Activated CD8-positive, alpha-beta memory T cell treated with anti-CD3 and anti-CD28 coated beads, Interleukin-2, amount 50 U/mL, for 24 hours (primary cell): ENCODE data around the gene ABCA1.
"Not testable (repeated sequence)": the region's sequence is repeated elsewhere in the genome, so short reads cannot be mapped to it uniquely, and the experiment has no call there.

Experiments
- DNase-seq: peaks from one replicate; pipeline ENCODE4 v3.0.0-alpha.2; 2020; ENCODE audit errors: extremely low read depth

ABCA1 gene

DNA sequence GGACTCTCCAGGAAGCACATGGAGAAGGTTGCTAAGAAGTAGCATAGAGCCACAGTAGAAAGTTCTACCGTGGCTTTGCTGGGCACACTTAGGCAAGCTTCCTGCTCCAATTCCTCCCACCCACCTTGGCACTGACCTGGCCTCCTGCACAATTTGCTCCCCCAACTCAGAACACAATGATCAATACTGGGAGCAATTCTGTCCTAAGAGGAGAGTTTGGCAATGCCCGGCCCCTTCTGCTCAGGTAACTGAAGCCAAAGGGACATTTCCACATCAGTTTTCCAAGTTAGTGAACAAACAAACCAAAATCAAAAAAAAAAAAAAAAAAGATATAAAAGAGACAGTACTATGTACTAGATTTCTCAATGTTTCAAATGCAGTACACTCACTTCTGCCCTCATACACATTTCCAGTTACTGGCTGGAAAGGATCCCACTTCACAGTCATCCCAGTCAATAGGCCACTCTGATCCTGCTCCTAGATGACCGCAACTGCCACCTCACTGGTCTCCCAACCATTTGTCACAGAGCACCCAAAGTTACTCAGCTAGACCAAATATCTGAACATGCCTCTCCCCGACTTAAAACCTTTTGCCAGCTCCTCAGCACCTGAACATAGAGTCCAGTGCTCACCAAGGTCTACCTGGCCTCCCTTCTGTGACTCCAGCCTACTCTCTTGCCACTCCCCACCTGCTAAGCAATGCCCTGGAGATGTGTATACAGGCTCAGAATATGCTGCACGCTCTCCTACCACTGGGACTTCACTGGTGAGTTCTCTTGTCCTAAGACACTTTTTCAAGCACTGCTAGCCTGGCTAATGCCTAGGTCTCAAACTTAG is 21.3 kb downstream of the ABCA1 start:
- DNase-seq, result no peak

DNA sequence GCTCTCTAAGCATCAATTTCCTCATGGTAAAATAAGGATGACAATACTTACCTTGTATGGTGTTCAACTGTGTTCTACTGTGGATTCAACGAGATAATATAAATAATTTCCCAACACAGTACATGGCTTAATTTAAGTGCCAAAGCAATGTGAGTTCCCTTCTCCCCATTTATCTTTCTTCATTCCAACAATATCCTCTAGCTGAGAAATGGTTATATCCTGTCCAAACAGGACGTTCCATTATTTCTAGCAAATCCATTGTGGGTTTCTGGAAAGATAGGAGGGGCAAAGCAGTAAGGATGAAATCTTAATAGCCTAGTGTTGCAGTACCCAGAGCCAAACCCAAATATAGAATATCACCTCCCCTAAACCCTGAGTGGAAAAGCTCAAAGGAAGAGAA is 22.0 kb downstream of the ABCA1 start:
- no peak for DNase-seq

DNA sequence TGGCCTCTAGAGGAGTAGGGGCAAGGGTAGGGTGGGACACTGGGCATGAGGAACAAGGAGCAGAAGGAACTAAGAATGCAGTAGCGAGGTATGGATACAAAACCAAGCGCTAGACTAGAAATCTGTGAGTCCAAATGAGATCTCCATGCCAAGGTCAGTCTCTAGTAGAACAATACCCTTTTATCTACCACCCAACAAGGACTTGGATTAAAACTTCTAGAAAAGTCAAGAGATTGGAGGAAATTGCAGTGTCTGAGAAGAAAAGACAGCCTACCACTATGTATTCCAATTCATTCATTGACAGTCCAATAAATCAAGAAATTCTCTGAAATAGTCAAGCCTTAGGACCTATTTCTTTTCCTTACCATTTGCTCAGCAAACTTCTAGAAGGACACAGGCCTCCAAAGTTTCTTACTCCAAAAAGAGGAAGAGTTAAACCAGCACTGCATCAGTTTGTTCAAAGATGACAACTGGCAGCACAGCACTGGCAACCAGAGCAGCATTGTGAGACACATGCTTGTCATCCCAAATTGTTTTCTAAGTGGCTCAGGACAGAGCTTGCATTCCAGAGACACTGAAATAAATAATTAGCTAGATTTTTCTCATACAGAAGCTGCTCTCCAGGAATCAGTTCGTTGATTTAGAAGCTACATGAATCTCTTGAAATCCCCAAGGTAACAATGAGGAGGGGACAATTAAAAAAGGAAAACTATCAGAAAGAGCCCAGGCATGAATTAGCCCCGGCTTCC is 22.6 kb downstream of the ABCA1 start:
- DNase-seq, result no peak

DNA sequence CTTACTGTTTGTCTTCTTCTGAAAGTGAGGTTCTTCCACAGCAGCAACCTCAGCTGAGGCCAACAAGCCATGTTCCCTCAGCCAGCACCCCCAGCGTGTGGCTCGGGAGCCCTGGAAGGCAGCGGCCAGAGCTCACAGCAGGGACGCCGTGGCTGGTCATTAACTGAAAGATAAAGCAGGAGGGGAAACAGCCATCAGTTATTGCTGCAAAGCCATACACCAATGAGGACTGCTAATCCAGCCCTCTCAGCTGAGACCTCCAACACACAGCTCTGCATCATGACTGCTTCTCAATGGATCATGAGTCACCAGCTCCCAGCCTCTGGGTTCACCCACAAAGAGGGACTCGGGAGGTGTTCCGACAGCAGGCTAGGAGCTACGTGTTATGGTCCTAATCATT is 24.3 kb downstream of the ABCA1 start:
- no peak for DNase-seq

DNA sequence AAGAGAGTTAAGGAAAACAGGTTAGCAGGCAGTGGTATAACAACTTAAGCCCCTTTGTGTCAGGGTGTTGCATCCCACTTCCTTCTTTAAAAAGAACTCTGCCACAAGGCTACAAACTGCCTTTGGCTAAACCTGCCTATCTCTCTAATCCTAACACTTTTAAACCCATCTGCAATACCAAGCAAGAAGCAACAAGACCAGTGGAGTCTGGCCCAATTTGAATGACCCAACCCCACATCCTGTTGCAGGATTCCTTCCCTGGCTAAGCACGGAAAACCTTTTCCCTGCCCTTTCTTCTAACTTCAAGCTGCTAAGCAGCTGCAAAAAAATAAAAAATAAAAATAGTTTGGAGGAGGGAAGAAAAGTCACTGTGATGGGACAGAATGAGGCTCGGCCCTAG is 27.1 kb downstream of the ABCA1 start:
- no peak for DNase-seq

DNA sequence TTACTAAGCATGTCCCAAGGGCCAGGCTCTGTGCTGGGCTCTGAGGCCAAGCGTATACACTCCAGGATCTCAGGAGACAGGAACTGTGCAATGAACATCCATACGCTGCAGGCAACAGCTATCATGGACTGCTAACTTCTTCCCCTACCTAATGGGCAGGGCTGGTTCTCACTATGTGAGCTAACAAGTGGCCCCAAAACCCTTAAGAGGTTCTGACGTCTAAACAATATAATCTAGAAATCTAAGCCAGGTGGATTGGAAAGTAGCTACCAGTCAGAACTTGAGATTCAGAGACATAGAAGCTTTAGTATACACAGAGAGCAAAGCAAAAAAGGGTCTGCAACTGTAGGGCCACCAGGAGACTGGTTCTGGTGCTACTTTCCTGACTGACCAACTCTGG is 27.6 kb downstream of the ABCA1 start:
- DNase-seq, result no peak

DNA sequence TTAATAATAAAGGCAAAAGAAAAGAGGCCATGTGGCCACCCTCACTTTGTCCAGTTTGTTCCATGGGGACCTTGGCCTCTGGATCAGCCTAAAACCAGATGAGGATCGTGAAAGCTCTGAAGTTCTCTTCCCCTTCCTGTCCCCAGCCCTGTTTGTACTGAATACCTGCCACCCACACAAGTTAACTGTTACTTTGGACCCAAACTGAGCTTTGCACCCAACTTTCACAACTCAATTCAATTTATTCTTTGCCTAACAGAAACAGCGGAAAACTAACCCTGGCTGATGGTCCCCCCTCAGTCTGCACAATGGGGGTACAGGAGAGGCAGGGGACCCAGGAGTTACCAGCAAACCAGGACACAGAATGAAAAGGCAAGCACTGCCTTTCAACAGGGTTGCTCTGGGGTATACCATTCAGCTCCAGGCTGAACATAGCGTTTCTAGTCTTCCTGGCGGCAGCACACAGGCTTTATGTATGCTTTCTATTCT is 28.2 kb downstream of the ABCA1 start:
- no peak for DNase-seq

DNA sequence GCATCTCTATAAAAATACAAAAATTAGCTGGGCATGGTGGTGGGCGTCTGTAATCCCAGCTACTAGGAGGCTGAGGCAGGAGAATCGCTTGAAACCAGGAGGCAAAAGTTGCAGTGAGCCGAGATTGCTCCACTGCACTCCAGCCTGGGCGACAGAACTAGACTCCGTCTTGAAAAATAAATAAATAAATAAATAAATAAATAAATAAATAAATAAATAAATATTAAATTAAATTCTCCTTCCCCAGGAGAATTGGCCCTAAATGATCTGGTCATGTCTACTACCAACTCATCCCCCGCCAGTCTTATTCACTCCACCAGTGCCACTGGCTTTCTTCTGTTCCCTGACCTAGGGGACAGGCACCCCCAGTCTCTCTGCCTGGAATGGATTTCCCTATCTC is 29.6 kb downstream of the ABCA1 start:
- DNase-seq, result not testable (repeated sequence)

DNA sequence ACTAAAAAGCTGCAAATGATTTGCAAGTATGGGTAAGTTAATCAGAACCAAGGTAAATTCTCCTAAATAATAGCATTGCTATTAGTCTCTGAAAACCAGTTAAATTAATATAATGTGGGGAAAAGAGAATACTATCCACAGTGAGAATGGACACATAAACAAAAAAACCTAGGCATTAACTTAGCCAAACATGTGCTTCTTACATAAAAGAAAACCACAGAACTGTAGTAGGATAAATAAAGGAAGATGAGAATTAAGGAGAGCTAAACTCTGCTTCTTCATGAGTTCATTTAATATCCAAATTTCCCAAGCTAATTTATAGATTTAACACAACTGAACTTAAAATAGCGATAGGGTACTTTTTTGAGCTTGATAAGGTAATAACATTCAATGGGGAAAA is 31.8 kb downstream of the ABCA1 start:
- no peak for DNase-seq

DNA sequence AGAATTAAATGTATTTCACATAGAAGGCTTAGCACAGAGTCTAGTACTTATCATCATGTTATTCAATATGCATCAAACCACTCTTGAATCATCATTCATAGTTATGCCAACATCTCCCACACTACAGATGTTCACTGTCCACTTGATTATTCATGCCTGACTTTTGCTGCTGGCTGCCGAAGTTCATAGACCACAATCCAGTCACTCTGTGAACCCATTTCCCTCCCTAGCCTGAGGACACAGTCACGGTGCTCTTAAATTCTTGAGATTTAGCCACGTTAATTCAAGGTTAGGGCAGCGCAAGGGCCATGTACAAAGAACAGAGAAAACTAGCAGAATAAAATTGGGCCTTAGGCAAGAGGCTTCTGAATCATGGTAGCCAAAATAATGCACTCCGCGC is 32.4 kb downstream of the ABCA1 start:
- no peak for DNase-seq

DNA sequence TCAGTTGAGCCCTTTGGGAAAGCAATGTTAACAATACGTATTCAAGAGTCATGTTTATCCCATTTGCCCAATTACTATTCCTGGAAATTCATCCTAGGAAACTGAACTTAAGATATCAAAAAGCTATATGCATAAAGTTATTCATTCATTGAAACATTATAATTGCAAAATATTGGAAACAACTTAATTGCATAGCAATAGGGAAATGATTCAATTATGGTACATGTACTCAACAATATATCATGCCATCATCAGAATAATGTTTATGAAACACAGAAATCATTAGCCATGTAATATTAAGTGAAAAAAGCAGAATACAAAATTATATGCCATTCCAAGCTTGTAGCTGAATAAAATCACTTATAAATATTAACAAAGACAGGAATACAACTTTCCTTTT is 35.3 kb downstream of the ABCA1 start:
- DNase-seq, result no peak

DNA sequence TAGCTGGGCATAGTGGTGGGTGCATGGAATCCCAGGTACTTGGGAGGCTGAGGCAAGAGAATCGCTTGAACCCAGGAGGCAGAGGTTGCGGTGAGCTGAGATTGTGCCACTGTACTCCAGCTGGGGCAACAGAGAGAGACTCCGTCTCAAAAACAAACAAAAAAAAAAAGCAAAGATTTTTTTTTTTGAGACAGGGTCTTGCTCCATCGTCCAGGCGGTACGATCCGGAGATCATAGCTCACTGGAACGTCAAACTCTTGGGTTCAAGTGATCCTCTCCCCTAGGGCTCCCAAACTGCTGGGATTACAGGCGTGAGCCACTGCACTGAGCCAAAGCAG is 37.6 kb downstream of the ABCA1 start:
- no peak for DNase-seq

DNA sequence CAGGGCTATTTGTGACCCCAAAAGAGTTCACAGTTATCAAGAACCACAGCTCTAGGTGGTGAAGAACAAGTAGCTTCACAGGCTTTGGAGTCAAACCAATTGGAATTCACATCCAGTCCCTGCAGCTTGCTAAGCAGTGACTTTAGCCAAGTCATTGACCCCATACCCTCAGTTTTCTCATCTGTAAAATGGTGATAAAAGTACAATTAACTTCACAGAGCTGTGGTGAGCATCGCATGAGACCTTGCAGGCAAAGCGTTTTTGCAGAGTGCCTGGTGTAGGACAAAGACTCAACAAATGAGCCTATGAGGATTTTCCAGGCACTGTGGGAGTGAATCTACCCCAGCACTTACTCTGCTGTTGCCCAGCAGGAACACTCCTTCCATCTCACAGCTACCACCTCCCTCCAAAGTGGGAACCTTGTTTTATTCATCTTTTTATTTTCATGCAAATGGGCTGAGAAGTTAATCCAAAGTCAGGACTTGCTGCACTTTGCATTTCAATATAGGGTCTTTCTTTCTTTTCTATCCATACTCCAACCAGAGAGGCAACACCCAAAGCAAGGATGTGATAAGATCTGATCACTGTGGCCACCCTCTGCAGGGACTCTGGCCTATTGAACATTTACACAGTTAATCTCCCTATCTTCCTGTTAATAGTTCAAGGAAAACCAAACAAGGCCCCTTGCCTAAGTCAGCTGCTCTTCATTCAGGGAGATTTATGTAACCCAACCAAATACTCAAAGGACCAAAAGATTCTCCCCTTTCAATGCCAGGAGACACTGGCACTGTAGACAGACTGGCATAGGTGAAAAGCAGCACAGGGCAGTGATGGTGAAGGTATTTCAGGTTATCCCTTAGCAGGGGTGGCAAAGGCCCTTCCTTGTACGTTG is 41.9 kb downstream of the ABCA1 start:
- no peak for DNase-seq

DNA sequence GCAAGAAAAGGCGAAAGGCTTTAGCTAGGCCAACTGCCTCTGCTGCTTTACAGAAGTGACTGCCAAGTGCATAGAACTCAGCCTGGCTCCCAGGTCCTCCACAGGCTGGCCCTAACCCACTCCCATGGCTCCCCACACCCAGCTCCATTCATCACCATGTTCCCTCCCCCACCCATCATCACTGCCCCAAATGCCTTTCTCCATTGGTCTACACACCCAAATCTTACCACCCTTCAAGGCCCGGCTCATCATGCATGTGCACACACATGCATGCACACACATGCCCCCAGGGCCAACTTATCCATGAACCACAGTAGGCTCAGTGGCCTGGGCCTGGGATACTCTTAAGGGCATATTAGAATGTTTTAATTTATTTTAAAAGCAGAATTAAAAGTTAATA is 44.8 kb downstream of the ABCA1 start:
- no peak for DNase-seq

DNA sequence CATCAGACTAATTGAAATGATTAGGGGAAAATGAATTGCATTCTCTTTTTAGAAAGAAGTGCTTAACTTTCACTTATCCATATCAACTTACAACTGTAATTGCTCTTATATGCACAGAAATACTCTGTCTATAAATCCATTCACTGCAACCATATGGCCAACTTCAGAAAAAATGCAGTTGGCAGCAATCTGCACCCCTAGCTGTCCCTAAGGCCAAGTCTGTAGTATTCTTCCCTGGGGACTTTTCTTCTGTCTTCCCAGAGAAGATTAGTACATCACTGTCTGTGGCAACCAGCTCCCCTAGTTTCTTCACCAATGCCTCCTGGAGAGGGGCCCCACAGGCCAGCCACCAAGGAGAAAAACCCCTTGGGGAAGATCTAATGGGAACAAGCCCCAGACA is 45.4 kb downstream of the ABCA1 start:
- no peak for DNase-seq

DNA sequence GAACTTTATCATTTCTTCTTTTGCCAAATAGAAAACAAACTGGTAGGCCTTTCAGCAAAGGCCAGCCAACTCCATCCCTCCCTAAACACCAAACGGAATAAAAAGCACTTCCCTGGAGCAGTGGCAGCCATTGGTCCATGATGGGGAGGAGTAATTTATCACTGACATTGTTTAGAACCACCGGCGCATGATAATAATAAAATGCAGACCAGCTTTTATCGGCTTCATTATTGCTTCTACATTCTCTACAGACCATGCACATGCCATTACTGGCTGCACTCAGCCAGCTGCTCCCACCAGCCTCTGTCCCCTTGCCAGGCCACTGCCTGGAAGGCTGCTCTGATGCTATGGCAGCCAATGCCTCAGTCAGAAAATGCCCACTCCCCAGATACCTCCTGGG is 45.9 kb downstream of the ABCA1 start:
- DNase-seq, result no peak

DNA sequence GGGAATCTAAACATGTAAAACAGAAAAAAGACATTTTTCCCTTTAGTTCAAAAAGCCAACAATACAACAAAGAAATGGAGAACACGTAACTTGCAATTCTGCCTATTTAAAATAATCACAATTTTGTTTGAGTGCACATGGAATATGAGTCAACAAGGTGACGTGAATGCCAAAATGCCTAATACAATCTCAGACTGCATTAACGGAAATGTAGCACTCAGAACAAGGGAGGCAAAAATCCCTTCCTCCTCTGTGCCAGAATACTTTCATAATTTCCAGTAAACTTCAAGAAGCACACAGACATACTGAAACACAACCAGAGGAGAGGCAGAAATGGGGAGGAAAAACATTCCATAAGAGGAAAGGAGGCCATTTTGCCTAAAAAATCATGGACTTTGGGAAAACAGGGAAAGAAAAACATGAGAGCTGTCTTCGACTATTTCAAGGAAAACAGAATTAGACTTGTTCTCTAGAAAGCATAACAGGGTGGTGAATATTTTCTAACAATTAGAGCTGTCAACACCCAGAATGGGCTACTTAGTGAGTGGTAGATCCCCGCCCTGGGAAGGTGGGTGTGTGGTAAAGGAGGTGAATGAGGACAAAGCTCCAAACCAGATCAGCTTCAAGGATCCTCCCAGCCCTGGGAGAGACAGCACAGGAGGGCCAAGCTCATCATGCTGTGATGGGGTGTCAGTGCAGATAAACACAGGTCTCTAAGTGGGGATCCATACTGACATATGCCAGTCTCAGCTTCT is 48.2 kb downstream of the ABCA1 start:
- no peak for DNase-seq

DNA sequence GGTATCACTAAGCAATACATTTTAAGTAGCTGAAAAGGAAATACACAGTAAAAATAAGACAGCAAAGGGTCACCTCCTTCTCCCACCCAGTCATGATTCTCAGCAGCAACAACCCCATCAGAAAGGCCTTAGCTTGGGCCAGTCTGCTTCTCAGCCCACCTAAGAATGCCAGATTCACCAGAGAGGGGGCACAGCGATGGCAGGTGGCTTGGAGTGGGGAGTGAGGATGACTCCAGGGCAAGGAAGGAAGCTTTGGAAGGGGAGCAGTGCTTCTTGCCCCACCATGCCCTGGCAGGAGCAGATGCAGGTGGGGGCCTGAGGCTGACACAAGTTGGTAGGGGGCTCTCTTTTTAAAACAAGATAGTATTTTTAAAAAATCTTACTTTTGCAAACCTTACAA is 51.4 kb downstream of the ABCA1 start:
- DNase-seq, result no peak

DNA sequence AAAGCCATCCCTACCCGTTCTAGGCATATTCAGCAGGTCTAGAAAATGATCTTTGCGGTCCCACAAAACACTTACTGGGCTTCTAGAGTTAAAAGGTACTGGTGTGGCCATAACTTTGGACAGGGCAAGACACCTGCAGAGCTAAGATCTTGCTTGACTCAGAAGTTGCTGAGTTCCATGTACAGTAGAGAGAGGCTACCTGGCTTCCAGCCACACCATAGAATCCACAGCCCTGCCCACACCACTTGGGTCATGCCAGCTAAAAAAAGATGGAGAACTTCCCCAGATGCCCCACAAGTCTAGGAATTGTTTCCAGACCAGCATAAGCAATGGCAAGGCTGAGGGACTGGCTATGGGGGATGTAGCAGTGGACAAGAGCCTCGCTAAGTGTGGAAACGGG is 52.1 kb downstream of the ABCA1 start:
- no peak for DNase-seq

DNA sequence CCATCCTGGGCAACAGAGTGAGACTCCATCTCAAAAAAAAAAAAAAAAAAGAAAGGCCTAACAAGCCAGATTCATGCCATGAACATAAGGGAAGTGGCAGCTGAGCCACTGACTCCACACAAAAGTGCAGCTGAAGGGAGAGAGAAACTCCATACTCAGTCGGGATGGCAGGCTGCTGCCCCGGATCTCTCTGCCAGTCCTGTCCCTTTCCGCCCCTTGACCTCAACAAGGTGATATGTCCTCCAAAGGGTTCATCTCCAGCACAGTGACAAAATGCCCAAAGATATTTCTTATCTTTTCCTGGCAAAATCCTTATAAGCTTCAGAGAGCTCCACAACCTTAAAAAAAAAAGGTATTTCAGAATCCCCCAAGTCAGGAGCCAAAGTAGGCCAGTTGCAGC is 52.6 kb downstream of the ABCA1 start:
- DNase-seq, result no peak

DNA sequence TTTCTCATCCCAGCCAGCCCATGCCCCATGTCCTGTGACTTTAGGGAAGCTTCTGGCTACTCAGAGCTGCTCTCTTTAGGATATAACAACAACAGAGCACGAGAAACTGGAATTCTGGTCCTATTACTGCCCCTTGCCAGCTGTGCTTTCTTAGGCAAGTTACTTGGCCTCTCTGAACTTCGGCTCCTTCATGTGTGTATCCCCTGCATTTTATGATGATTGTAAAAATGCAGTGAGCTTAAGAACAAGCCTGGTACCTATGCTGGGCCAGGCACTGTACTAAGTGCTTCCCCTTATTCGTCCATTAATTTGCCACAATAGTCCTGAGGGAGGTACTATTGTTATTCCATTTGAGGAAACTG is 54.5 kb downstream of the ABCA1 start:
- no peak for DNase-seq
